PFSK-1 (cell line): ENCODE measurements around the gene ST8SIA6.

Experiments used
- FOXP2 ChIP-seq: optimal IDR thresholded peaks from 2 replicates; pipeline ENCODE3; 2011; ENCODE audit warnings: borderline replicate concordance, control low read depth, inconsistent platforms; ENCODE audit not compliant: insufficient read depth; ENCODE audit errors: extremely low read length, extremely low read depth
- POLR2AphosphoS5 ChIP-seq: IDR thresholded peaks from 2 replicates; pipeline ENCODE4 v1.6.1; 2012; ENCODE audit warnings: low read depth, mild to moderate bottlenecking, control low read depth, low read length, moderate library complexity
- SIN3A ChIP-seq: IDR thresholded peaks from 2 replicates; pipeline ENCODE4 v1.6.1; 2012; ENCODE audit warnings: mild to moderate bottlenecking, low read length, moderate library complexity, borderline replicate concordance; ENCODE audit not compliant: insufficient read depth

DNA sequence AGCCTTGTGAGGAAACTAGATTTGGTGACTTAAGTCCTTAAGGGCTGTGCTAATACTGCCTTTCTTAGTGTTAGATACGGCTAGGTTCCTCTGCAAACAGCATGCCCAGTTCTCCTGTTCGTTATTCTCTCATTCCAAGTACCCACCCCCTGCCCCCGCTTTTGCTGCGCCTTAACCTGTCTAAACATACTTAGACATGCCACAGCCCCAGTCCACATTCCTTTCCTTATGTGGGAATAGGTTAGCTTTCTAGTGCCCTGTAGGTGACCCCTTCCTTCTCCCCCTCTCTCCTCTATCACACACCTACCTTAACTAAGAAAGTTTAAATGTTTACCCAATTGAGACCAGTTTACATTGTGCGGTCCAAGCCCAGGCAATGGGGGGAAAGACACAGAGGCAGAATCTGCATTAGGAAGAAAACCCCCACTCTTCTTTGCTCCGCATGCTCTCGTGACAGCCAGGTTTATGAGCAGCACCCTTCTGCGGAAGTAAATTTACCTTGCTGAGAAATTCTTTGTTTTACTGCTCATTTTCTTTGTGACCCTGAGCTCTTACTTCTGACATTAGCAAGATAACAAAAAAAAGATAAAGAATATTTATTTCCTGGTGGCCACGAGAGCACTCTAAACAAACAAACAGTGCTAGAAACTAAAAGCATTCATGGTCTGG, 177.5 kb downstream of the ST8SIA6 start:
- TF ChIP-seq FOXP2 (no peak), SIN3A (no peak), POLR2AphosphoS5 (no peak)
